Measurements from ENCODE around the gene OSBPL8.

OSBPL8 gene

GRCh38 chr12:76462668-76463224, 96.8 kb downstream of the OSBPL8 start:
- no peak for DNase-seq

GRCh38 chr12:76460807-76461206, 98.8 kb downstream of the OSBPL8 start:
- no peak for DNase-seq

- no peak for DNase-seq
Observed at GRCh38 chr12:76457818-76458217, 101.8 kb downstream of the OSBPL8 start.

- DNase-seq = no peak
Observed at GRCh38 chr12:76457010-76457409, 102.6 kb downstream of the OSBPL8 start.

- no peak for DNase-seq
Observed at GRCh38 chr12:76455582-76456345, 103.8 kb downstream of the OSBPL8 start.

- no peak for DNase-seq
Observed at GRCh38 chr12:76451528-76451927, 108.0 kb downstream of the OSBPL8 start.

- no peak for DNase-seq
Observed at GRCh38 chr12:76450690-76451089, 108.9 kb downstream of the OSBPL8 start.

- no peak for DNase-seq
Observed at GRCh38 chr12:76449993-76450392, 109.6 kb downstream of the OSBPL8 start.

GRCh38 chr12:76449583-76449982, 110.0 kb downstream of the OSBPL8 start:
- DNase-seq = no peak

GRCh38 chr12:76449016-76449415, 110.6 kb downstream of the OSBPL8 start:
- DNase-seq = no peak

- no peak for DNase-seq
Observed at GRCh38 chr12:76446090-76446489, 113.5 kb downstream of the OSBPL8 start.

- DNase-seq = no peak
Observed at GRCh38 chr12:76445462-76445861, 114.1 kb downstream of the OSBPL8 start.

GRCh38 chr12:76444408-76444984, 115.1 kb downstream of the OSBPL8 start:
- DNase-seq = no peak

GRCh38 chr12:76441016-76441415, 118.6 kb downstream of the OSBPL8 start:
- DNase-seq = no peak

GRCh38 chr12:76432733-76433132, 126.8 kb downstream of the OSBPL8 start:
- DNase-seq = no peak

GRCh38 chr12:76428117-76428516, 131.5 kb downstream of the OSBPL8 start:
- DNase-seq = no peak

- no peak for DNase-seq
Observed at GRCh38 chr12:76426160-76426559, 133.4 kb downstream of the OSBPL8 start.

GRCh38 chr12:76424941-76425340, 134.6 kb downstream of the OSBPL8 start:
- no peak for DNase-seq

- DNase-seq = no peak
Observed at GRCh38 chr12:76422543-76423438, 136.8 kb downstream of the OSBPL8 start.

- no peak for DNase-seq
Observed at GRCh38 chr12:76422154-76422542, 137.4 kb downstream of the OSBPL8 start.

- no peak for DNase-seq
Observed at GRCh38 chr12:76421046-76421445, 138.5 kb downstream of the OSBPL8 start.

- no peak for DNase-seq
Observed at GRCh38 chr12:76420222-76420621, 139.3 kb downstream of the OSBPL8 start.

- no peak for DNase-seq
Observed at GRCh38 chr12:76417116-76417515, 142.5 kb downstream of the OSBPL8 start.

Measured in stimulated activated CD8-positive, alpha-beta memory T cell treated with anti-CD3 and anti-CD28 coated beads, Interleukin-4, amount 100 ng/mL, for 48 hours (primary cell).